A172 (cell line): Measurements from ENCODE around the gene GLB1L2. TPM values are rescaled to one million over a fixed set of nuclear protein-coding genes. Genes with fewer than 3 reads are reported as not detected.

ENCODE experiments used
- DNase-seq: peaks from one replicate; pipeline ENCODE4 v3.0.0-alpha.2; 2015; ENCODE audit warnings: low spot score
- total RNA-seq: library from RNA; depleted of rRNA; stranded (reverse); fragments of >200 nt; shearing (Covaris generic); gene quantifications from 2 replicates; pipeline ENCODE4 v1.2.3, GENCODE V29; 2014

The GLB1L2 gene
- total RNA-seq, 1 experiment from 2014 or later: 4.7 TPM

- peak; percentile 14 for DNase-seq
Measured at GRCh38 chr11:134406264-134407185, 74.7 kb downstream of the GLB1L2 start.

DNA sequence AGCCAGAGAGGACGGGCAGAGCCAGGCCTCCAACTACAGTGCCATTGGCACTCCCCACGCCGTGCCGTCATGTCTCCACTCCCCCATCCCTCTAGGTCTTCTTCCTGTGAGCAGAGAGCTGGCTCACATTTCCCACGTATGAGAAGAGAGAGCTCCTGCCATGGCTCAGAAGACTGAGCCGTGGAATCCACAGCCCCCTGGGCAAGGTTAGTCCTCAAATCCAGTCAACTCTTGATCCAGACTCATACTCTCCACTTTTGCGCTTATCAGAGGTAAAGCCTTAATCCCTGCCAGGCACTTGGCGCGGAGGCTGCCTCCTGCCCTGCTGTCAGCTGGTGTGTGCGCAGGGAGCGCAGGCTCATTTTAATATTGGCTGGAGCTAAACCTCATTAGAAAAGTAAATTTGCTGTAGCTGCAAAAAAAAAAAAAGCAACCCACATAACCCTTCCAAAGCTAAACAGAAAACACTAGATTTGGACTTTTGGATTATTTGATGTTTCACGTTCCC, 75.6 kb downstream of the GLB1L2 start:
- DNase-seq: no peak

- no peak for DNase-seq
Measured at GRCh38 chr11:134407923-134408322, 76.1 kb downstream of the GLB1L2 start.

- no peak for DNase-seq
Measured at GRCh38 chr11:134409552-134410429, 78.0 kb downstream of the GLB1L2 start.

DNA sequence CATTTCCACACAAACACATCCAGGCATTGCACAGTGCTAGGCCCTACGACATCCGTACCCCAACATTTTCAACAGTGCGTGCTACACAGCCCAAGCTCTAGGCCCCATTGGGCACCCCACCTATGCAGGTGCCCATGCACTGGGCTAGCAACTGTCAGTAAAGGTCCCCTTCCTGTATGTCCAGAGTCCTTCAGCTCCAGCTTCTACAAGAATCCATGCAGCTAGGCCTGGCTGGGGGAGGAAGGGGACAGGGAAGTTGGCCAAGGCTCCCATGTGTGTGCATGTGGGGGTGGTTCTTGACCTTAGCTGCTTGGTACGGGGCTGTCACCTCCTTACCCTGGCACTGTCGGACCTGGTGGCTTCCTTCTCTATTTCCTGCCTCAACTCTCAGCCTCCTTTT, 79.0 kb downstream of the GLB1L2 start:
- DNase-seq: no peak

DNA sequence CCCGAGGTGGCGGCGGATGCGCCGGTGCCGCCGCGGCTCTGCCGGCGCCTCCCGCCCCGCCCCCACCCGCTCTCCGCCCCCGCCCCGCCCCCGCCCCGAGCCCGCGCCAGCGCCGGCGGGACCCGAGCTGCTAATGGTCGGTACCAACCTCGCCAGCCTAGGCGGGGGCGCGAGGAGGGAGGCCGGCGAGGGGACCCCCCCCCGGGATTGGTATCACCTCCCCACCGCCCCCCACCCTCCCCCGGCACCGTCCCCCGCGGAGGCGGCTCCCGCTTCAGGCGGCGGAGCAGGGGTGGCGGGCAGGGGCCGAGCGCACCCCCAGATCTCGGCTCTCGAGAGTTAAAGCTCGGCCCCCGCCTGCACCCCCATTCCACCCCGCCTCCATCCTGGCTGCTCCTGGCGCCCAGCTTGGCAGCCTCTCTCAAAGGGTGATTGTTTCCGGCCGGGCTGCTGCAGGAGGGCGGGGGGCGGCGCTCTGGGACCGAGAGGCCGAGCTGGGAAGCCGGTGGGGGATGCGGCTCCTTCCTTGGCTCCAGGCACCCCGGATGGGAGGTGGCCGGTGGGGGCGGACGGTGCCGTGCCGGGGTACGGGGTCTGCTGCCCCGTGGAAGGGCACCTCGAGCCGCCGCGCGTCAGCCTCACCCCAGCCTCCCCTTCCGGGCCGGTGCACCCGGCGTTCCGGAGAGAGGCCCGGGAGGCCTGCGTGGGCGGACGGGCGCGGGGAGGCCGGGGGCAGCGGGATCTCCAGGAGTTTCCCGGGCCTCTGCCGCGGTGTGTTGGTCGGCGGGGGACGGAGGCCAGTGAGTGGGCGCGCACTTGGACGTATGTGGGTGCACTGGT, 80.6 kb downstream of the GLB1L2 start, which contains the start of gene B3GAT1:
Gene B3GAT1, minus strand, starts transcription at position 40 of the 840 bp plus-strand sequence. CDS start 24,583 bp downstream, outside the sequence.
- peak; percentile 17 for DNase-seq

DNA sequence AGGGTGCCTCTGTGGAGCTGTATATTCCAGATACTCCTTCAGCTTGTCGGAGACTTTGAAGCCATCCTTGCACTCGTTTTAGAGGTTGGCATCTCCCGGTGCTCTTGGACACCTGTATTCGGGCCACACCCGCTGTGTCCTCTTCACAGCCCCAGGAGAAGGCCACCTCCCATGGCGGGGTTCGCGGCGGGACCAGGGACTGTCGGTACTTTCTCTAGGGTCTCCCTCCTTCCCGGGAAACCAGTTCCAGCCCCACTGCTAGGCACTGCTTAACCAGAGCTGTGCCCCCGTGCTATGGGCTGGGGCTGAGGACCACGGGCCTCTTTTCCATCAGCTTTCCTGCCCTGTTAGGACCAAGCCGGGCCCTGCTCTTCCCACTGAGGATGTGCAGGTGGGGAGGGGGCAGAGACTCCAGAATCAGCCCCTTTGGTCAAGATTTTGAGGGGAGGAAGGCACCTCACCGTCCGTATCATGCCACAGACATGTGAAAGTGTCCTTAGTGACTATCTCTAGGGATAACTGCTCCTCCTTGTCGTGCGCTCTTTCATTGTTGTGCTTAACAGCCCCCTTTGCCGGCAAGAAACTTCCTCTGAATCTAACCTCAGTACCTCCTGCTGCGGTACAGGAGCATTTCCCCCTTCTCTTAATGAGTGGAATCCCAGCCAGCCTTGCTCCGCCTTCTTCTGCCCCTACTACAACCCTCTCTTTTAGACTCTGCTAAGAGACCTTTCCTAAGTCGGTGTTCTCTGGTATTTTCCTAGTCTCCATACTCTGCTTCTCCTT, 81.4 kb downstream of the GLB1L2 start:
- DNase-seq: no peak

DNA sequence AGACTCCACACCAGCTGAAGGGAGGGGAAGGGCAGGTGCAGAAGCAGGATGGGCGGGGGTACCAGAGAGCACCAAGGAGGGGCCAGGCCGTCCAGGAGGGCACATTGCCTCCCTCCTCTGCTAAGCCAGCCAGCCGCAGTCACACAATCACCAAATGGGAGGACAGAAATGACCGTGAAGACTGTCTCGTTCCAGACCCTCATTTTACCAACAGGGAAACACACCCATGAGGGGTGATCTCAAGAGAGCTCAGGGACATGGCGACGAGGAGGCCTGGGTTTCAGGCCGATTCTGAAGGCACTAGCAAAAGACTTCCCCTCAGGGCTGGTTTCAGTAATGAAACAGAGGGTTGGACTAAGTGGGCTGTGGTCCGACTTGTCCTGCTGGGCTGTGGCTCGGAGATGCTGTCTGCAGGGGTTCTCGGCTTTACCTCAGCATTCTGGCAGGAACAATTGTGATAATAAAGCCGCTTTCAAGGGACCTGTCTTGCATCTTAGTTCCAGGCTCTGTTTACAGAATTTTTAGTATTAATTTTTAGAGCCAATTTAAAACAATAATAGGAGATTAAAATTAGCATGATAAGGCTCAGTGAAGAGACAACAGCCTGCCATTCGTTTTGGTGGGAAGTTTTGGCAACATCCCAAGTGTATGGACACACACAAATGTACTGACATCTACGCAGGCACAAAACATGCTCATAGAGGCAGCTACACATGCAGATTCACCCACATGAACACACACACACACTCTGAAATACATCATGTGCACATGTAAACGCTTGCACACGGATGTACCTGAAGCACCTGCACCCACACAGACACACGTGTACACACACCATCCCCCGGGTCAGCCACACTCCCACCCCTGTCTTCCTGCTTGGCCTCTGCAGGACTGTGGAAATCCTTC, 82.3 kb downstream of the GLB1L2 start:
- DNase-seq: no peak

GRCh38 chr11:134414766-134415765, 83.3 kb downstream of the GLB1L2 start:
- no peak for DNase-seq

- no peak for DNase-seq
Measured at GRCh38 chr11:134416726-134417125, 84.9 kb downstream of the GLB1L2 start.

DNA sequence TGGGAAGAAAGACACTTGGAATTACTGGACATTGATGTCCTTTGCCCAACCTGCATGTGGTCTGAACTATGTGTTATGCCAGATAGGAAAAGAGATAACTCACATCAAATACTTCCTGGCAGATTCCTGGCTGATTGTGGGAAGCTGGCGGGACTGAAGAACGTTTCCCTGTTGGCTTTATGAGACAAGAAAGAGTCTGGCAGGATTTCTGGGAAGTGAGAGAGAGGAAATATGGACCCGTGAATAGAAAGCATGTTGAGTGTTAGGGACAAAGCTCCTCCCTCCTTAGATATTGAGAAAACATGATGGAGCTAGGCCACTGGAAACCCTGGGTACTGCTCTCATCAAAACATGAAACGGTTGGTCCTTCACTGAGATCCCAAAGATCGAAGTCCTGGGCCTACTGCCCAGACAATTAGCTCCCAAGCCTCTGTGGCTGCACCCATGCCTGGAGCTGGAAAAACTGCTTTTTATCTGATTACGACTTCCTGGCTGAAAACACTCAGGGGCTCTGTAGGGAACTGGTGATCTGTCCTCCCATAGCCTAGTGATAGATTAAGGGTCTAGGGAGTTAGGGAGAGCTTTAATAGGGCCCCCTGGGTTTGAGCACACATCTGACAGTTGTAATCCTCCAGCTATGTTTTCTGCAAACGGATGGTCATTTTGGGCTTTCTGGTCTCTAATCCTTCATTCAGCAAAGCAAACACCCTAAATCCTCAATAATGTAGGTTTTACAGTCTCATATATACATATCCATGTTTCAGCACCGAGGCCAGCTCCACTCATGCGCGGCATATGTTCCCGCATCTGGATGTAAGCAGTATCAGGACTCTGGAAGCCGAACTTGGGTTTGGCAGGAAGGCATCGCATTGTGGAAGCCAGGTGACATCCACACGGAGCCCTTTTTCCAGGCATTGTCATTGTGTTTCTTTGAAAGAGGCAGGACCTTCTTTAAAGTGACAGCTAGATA, 86.4 kb downstream of the GLB1L2 start:
- no peak for DNase-seq

GRCh38 chr11:134423106-134423505, 91.3 kb downstream of the GLB1L2 start:
- DNase-seq: no peak

DNA sequence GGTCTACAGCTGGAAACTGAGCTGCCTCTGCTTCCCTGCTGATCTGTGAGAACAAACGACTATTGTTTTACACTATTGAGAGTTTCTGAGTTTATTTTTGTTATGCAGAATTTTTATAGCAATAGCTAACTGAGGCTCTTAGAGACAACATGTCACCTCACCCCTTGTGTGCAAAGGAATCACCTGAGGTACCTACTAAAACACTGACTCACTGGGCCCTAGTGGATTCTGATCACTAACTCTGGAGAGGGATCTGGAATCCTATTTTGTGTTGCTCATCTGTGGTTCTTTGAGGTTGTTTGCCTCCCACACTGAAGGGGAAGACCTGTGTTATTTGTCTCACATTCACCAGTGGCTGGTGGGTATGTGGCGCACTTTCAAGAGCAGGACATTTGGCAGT, 93.6 kb downstream of the GLB1L2 start:
- no peak for DNase-seq
